GM23338 (cell line): ENCODE measurements around the gene SLC1A3. TPM values are rescaled to one million over a fixed set of nuclear protein-coding genes. Genes with fewer than 3 reads are reported as not detected.

Source experiments
- ATAC-seq: fragments of 200-7000 bp; cut with Tn5 transposase; 3 replicates; pipeline ENCODE4 v1.9.1; 2020
- DNase-seq: peaks from one replicate; pipeline ENCODE4 v3.0.0-alpha.2; 2015; ENCODE audit warnings: low spot score
- H2AFZ ChIP-seq: fragments of 200-600 bp; sonication (generic); 2 replicates; pipeline ENCODE4 v1.8.0; 2016; ENCODE audit warnings: antibody characterized with exemption, mild to moderate bottlenecking, moderate library complexity
- H3F3A ChIP-seq: fragments of 200-600 bp; sonication (generic); replicated peaks from 2 replicates; pipeline ENCODE4 v1.8.0; 2017; ENCODE audit warnings: antibody characterized with exemption, mixed run types, low read depth
- H3K27ac ChIP-seq: fragments of 200-600 bp; sonication (generic); 2 replicates; pipeline ENCODE4 v1.6.1; 2016; ENCODE audit warnings: low read depth
- H3K27me3 ChIP-seq: fragments of 200-600 bp; sonication (generic); 2 replicates; pipeline ENCODE4 v1.8.0; 2016; ENCODE audit warnings: mild to moderate bottlenecking, mixed run types, moderate library complexity; ENCODE audit not compliant: insufficient read depth
- H3K36me3 ChIP-seq: fragments of 200-600 bp; sonication (generic); 2 replicates; pipeline ENCODE4 v1.8.0; 2016; ENCODE audit warnings: mild to moderate bottlenecking; ENCODE audit not compliant: insufficient read depth
- H3K4me1 ChIP-seq: fragments of 200-600 bp; sonication (generic); 2 replicates; pipeline ENCODE4 v1.8.0; 2016; ENCODE audit warnings: mild to moderate bottlenecking, moderate library complexity; ENCODE audit not compliant: insufficient read depth
- H3K4me2 ChIP-seq: fragments of 200-600 bp; sonication (generic); 2 replicates; pipeline ENCODE4 v1.7.1; 2017; ENCODE audit warnings: mixed run types
- H3K4me3 ChIP-seq: fragments of 200-600 bp; sonication (generic); 2 replicates; pipeline ENCODE4 v1.6.1; 2016; ENCODE audit warnings: mixed run types
- H3K79me2 ChIP-seq: fragments of 200-600 bp; sonication (generic); replicated peaks from 2 replicates; pipeline ENCODE4 v1.8.0; 2017; ENCODE audit warnings: mild to moderate bottlenecking; ENCODE audit not compliant: insufficient read depth
- H3K9me2 ChIP-seq: fragments of 200-600 bp; sonication (generic); 2 replicates; pipeline ENCODE4 v1.8.0; 2017; ENCODE audit not compliant: insufficient read depth
- H4K20me1 ChIP-seq: fragments of 200-600 bp; sonication (generic); replicated peaks from 2 replicates; pipeline ENCODE4 v1.8.0; 2017; ENCODE audit warnings: mild to moderate bottlenecking; ENCODE audit not compliant: insufficient read depth
- H3K27ac Mint-ChIP-seq: 2 replicates; pipeline ENCODE4 v1.8.0; 2020; ENCODE audit warnings: inconsistent platforms, mild to moderate bottlenecking, moderate library complexity, mixed read lengths
- H3K27me3 Mint-ChIP-seq: 3 replicates; pipeline ENCODE4 v1.8.0; 2022; ENCODE audit warnings: low read depth, mild to moderate bottlenecking, moderate library complexity, mixed read lengths, inconsistent platforms; ENCODE audit not compliant: insufficient read depth, poor library complexity
- H3K36me3 Mint-ChIP-seq: 3 replicates; pipeline ENCODE4 v1.8.0; 2021; ENCODE audit warnings: low read depth, mild to moderate bottlenecking, inconsistent platforms, moderate library complexity, mixed read lengths
- H3K4me1 Mint-ChIP-seq: 3 replicates; pipeline ENCODE4 v1.8.0; 2020; ENCODE audit warnings: mild to moderate bottlenecking, inconsistent platforms, mixed read lengths
- H3K4me3 Mint-ChIP-seq: 3 replicates; pipeline ENCODE4 v1.8.0; 2021; ENCODE audit warnings: moderate library complexity, mild to moderate bottlenecking, inconsistent platforms, mixed read lengths
- H3K9me3 Mint-ChIP-seq: 3 replicates; pipeline ENCODE4 v1.8.0; 2020; ENCODE audit warnings: moderate library complexity, mild to moderate bottlenecking, inconsistent platforms, mixed read lengths
- CREB1 ChIP-seq: fragments of 250-450 bp; sonication (Bioruptor Pico); IDR thresholded peaks from 2 replicates; pipeline ENCODE4 v1.5.0; 2020; ENCODE audit warnings: low read depth, mild to moderate bottlenecking, moderate library complexity
- ETS1 ChIP-seq: IDR thresholded peaks from 2 replicates; pipeline ENCODE4 v1.6.1; 2016; ENCODE audit warnings: antibody characterized with exemption
- EZH2 ChIP-seq: fragments of 200-600 bp; sonication (generic); IDR thresholded peaks from one replicate; pipeline ENCODE4 v1.8.0; 2017; ENCODE audit warnings: antibody characterized with exemption, mild to moderate bottlenecking, low read depth; ENCODE audit not compliant: unreplicated experiment
- EZH2phosphoT487 ChIP-seq: fragments of 200-600 bp; sonication (generic); IDR thresholded peaks from one replicate; pipeline ENCODE4 v1.8.1; 2018; ENCODE audit warnings: antibody characterized with exemption; ENCODE audit not compliant: unreplicated experiment
- JUNB ChIP-seq: IDR thresholded peaks from one replicate; pipeline ENCODE4 v1.6.1; 2016; ENCODE audit warnings: antibody characterized with exemption; ENCODE audit not compliant: unreplicated experiment
- NANOG ChIP-seq: IDR thresholded peaks from 2 replicates; pipeline ENCODE4 v1.6.1; 2016; ENCODE audit warnings: antibody characterized with exemption, borderline replicate concordance
- POLR2AphosphoS5 ChIP-seq: IDR thresholded peaks from 2 replicates; pipeline ENCODE4 v1.6.1; 2016; ENCODE audit warnings: antibody characterized with exemption, low read depth
- STAT1 ChIP-seq: IDR thresholded peaks from one replicate; pipeline ENCODE4 v1.6.1; 2016; ENCODE audit warnings: antibody characterized with exemption; ENCODE audit not compliant: unreplicated experiment
- ZNF114 ChIP-seq: fragments of 250-450 bp; sonication (Bioruptor Pico); IDR thresholded peaks from 2 replicates; pipeline ENCODE4 v1.5.0; 2020; ENCODE audit warnings: mild to moderate bottlenecking, moderate library complexity
- ZNF331 ChIP-seq: fragments of 250-450 bp; sonication (Bioruptor Pico); IDR thresholded peaks from 2 replicates; pipeline ENCODE4 v1.5.0; 2020; ENCODE audit warnings: low read depth, mild to moderate bottlenecking, moderate library complexity
- polyA plus RNA-seq: library from polyadenylated mRNA; unstranded; fragments of >200 nt; fragmentation: Nextera tagmentation; extraction: Ambion mirVana; gene quantifications from 2 replicates; pipeline ENCODE4 v1.2.1, GENCODE V29; 2016
- total RNA-seq: library from RNA; depleted of rRNA; stranded (reverse); fragments of >200 nt; shearing (Covaris generic); gene quantifications from 2 replicates; pipeline ENCODE4 v1.2.3, GENCODE V29; 2014
- TF ChIP-seq, protein P1 (sequence below), 2 experiments: fragments of 200-600 bp in 1 of 2; sonication (generic) in 1 of 2; conservative IDR thresholded peaks; 2 replicates each; pipeline versions ENCODE4 v1.5.1 to v1.6.1; 2016 to 2017; ENCODE audit warnings: antibody characterized with exemption in 2 of 2, low read depth in 2 of 2, mild to moderate bottlenecking in 2 of 2, moderate library complexity in 1 of 2
- TF ChIP-seq, protein P2 (sequence below): fragments of 250-450 bp; sonication (Bioruptor Pico); IDR thresholded peaks from 2 replicates; pipeline ENCODE4 v1.5.0; 2020; ENCODE audit warnings: mild to moderate bottlenecking, moderate library complexity
- TF ChIP-seq, protein P3 (sequence below): IDR thresholded peaks from one replicate; pipeline ENCODE4 v1.6.1; 2018; ENCODE audit warnings: antibody characterized with exemption; ENCODE audit not compliant: unreplicated experiment

SLC1A3 gene
- total and polyA plus RNA-seq, 2 experiments from 2014 or later: 29.0 to 40.7 TPM

GRCh38 chr5:36690041-36690961 is 83.9 kb downstream of the SLC1A3 start:
- H2AFZ ChIP-seq: peak overlapping the region; percentile 95
- Mint-ChIP-seq H3K27ac (peak overlapping the region; percentile 41; the same call in 1 of the 2 replicates), H3K36me3 (no peaks in the 10 kb centered on the region), H3K4me1 (peaks cover 19% of the 10 kb centered on the region), H3K9me3 (no peaks in the 10 kb centered on the region), H3K27me3 (peaks cover 17% of the 10 kb centered on the region), H3K4me3 (peak overlapping the region; percentile 80)
- no peaks in the 10 kb centered on the region for H3K9me2 ChIP-seq
- H3K36me3 ChIP-seq: no peaks in the 10 kb centered on the region
- no peak overlapping the region for H3K27ac ChIP-seq
- peak overlapping the region; percentile 84 for H3K4me2 ChIP-seq
- DNase-seq (peak; percentile 96), ATAC-seq (peak; percentile 79)
- no peaks in the 10 kb centered on the region for H4K20me1 ChIP-seq
- peaks cover 11% of the 10 kb centered on the region for H3K4me1 ChIP-seq
- peaks cover 2% of the 10 kb centered on the region; the same call in 1 of the 2 replicates for H3F3A ChIP-seq
- no peak for TF ChIP-seq ZNF331 (CRISPR knock-in tag)
- no peak for TF ChIP-seq JUNB
- no peak for TF ChIP-seq STAT1
- TF ChIP-seq POLR2AphosphoS5: 0 out of 2 replicates have a peak, but pooled peaks have one; percentile 41
- no peak for TF ChIP-seq EZH2
- TF ChIP-seq, protein P1, sequence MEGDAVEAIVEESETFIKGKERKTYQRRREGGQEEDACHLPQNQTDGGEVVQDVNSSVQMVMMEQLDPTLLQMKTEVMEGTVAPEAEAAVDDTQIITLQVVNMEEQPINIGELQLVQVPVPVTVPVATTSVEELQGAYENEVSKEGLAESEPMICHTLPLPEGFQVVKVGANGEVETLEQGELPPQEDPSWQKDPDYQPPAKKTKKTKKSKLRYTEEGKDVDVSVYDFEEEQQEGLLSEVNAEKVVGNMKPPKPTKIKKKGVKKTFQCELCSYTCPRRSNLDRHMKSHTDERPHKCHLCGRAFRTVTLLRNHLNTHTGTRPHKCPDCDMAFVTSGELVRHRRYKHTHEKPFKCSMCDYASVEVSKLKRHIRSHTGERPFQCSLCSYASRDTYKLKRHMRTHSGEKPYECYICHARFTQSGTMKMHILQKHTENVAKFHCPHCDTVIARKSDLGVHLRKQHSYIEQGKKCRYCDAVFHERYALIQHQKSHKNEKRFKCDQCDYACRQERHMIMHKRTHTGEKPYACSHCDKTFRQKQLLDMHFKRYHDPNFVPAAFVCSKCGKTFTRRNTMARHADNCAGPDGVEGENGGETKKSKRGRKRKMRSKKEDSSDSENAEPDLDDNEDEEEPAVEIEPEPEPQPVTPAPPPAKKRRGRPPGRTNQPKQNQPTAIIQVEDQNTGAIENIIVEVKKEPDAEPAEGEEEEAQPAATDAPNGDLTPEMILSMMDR (conservative IDR thresholded peaks at IDR 0.05; ENCODE audit: low read depth in 2 of 2): peak; percentile 69 to 74
- 0 out of 2 replicates have a peak, but pooled peaks have one; percentile 32 for TF ChIP-seq ETS1
- TF ChIP-seq EZH2phosphoT487: no peak
- TF ChIP-seq ZNF114: no peak
- TF ChIP-seq, protein P2, sequence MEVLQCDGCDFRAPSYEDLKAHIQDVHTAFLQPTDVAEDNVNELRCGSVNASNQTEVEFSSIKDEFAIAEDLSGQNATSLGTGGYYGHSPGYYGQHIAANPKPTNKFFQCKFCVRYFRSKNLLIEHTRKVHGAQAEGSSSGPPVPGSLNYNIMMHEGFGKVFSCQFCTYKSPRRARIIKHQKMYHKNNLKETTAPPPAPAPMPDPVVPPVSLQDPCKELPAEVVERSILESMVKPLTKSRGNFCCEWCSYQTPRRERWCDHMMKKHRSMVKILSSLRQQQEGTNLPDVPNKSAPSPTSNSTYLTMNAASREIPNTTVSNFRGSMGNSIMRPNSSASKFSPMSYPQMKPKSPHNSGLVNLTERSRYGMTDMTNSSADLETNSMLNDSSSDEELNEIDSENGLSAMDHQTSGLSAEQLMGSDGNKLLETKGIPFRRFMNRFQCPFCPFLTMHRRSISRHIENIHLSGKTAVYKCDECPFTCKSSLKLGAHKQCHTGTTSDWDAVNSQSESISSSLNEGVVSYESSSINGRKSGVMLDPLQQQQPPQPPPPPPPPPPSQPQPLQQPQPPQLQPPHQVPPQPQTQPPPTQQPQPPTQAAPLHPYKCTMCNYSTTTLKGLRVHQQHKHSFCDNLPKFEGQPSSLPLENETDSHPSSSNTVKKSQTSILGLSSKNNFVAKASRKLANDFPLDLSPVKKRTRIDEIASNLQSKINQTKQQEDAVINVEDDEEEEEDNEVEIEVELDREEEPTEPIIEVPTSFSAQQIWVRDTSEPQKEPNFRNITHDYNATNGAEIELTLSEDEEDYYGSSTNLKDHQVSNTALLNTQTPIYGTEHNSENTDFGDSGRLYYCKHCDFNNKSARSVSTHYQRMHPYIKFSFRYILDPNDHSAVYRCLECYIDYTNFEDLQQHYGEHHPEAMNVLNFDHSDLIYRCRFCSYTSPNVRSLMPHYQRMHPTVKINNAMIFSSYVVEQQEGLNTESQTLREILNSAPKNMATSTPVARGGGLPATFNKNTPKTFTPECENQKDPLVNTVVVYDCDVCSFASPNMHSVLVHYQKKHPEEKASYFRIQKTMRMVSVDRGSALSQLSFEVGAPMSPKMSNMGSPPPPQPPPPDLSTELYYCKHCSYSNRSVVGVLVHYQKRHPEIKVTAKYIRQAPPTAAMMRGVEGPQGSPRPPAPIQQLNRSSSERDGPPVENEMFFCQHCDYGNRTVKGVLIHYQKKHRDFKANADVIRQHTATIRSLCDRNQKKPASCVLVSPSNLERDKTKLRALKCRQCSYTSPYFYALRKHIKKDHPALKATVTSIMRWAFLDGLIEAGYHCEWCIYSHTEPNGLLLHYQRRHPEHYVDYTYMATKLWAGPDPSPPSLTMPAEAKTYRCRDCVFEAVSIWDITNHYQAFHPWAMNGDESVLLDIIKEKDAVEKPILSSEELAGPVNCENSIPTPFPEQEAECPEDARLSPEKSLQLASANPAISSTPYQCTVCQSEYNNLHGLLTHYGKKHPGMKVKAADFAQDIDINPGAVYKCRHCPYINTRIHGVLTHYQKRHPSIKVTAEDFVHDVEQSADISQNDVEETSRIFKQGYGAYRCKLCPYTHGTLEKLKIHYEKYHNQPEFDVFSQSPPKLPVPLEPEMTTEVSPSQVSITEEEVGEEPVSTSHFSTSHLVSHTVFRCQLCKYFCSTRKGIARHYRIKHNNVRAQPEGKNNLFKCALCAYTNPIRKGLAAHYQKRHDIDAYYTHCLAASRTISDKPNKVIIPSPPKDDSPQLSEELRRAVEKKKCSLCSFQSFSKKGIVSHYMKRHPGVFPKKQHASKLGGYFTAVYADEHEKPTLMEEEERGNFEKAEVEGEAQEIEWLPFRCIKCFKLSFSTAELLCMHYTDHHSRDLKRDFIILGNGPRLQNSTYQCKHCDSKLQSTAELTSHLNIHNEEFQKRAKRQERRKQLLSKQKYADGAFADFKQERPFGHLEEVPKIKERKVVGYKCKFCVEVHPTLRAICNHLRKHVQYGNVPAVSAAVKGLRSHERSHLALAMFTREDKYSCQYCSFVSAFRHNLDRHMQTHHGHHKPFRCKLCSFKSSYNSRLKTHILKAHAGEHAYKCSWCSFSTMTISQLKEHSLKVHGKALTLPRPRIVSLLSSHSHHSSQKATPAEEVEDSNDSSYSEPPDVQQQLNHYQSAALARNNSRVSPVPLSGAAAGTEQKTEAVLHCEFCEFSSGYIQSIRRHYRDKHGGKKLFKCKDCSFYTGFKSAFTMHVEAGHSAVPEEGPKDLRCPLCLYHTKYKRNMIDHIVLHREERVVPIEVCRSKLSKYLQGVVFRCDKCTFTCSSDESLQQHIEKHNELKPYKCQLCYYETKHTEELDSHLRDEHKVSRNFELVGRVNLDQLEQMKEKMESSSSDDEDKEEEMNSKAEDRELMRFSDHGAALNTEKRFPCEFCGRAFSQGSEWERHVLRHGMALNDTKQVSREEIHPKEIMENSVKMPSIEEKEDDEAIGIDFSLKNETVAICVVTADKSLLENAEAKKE (CRISPR knock-in tag): no peak
- TF ChIP-seq, protein P3, sequence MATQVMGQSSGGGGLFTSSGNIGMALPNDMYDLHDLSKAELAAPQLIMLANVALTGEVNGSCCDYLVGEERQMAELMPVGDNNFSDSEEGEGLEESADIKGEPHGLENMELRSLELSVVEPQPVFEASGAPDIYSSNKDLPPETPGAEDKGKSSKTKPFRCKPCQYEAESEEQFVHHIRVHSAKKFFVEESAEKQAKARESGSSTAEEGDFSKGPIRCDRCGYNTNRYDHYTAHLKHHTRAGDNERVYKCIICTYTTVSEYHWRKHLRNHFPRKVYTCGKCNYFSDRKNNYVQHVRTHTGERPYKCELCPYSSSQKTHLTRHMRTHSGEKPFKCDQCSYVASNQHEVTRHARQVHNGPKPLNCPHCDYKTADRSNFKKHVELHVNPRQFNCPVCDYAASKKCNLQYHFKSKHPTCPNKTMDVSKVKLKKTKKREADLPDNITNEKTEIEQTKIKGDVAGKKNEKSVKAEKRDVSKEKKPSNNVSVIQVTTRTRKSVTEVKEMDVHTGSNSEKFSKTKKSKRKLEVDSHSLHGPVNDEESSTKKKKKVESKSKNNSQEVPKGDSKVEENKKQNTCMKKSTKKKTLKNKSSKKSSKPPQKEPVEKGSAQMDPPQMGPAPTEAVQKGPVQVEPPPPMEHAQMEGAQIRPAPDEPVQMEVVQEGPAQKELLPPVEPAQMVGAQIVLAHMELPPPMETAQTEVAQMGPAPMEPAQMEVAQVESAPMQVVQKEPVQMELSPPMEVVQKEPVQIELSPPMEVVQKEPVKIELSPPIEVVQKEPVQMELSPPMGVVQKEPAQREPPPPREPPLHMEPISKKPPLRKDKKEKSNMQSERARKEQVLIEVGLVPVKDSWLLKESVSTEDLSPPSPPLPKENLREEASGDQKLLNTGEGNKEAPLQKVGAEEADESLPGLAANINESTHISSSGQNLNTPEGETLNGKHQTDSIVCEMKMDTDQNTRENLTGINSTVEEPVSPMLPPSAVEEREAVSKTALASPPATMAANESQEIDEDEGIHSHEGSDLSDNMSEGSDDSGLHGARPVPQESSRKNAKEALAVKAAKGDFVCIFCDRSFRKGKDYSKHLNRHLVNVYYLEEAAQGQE: no peak
- peak; percentile 33; the same call in 1 of the 2 replicates for TF ChIP-seq CREB1 (CRISPR knock-in tag)
- no peak for TF ChIP-seq NANOG
- H3K27me3 ChIP-seq: peaks cover 27% of the 10 kb centered on the region
- peak overlapping the region; percentile 75 for H3K4me3 ChIP-seq
- no peaks in the 10 kb centered on the region for H3K79me2 ChIP-seq
